Memory B cell (primary cell): Measurements from ENCODE around the gene SKP2.
A peak's percentile ranks its signal among the peaks of the same experiment; 100 is the strongest.
"Not testable (repeated sequence)": the region's sequence is repeated elsewhere in the genome, so short reads cannot be mapped to it uniquely, and the experiment has no call there.

Source experiments
- ATAC-seq: fragments of 150-1000 bp; cut with Tn5 transposase; 2 replicates; pipeline ENCODE4 v1.10.0; 2021; ENCODE audit warnings: low read depth, mild to moderate bottlenecking, moderate library complexity
- DNase-seq, 2 donors: peaks; one replicate each; pipeline ENCODE4 v3.0.0; 2022; ENCODE audit warnings: low spot score in 2 of 2
- H3K27ac Mint-ChIP-seq: one replicate; pipeline ENCODE4 v1.8.0; 2022; ENCODE audit warnings: mild to moderate bottlenecking, moderate library complexity, mixed read lengths
- H3K27me3 Mint-ChIP-seq: one replicate; pipeline ENCODE4 v1.8.0; 2022; ENCODE audit warnings: mixed read lengths
- H3K36me3 Mint-ChIP-seq: one replicate; pipeline ENCODE4 v1.8.0; 2022; ENCODE audit warnings: mild to moderate bottlenecking, mixed read lengths
- H3K4me1 Mint-ChIP-seq: one replicate; pipeline ENCODE4 v1.8.0; 2022; ENCODE audit warnings: mixed read lengths
- H3K4me3 Mint-ChIP-seq: one replicate; pipeline ENCODE4 v1.8.0; 2022; ENCODE audit warnings: mild to moderate bottlenecking, moderate library complexity, mixed read lengths
- H3K9me3 Mint-ChIP-seq: one replicate; pipeline ENCODE4 v1.8.0; 2022; ENCODE audit warnings: mixed read lengths

Gene SKP2

GRCh38 chr5:36151434-36152323, at the start of gene SKP2, which contains the start of gene LMBRD2:
Gene SKP2, plus strand, starts transcription at chr5:36152111. Its CDS starts 152 bp downstream, at chr5:36152263.
Gene LMBRD2, minus strand, starts transcription at chr5:36151887. Its CDS starts 8,538 bp downstream, at chr5:36143349.
- Mint-ChIP-seq H3K4me1 (peaks cover 32% of the 10 kb centered on the region), H3K9me3 (no peaks in the 10 kb centered on the region), H3K27ac (peak within 1 kb of the TSS; percentile 92), H3K36me3 (peaks cover 18% of the 10 kb centered on the region), H3K27me3 (no peaks in the 10 kb centered on the region), H3K4me3 (peak within 1 kb of the TSS; percentile 94)
- peak; percentile 97 for ATAC-seq
- peak; percentile 87 to 92 for DNase-seq

- no peak overlapping the region for H3K4me3 Mint-ChIP-seq
- no peaks in the 10 kb centered on the region for H3K4me1 Mint-ChIP-seq
- peaks cover 46% of the 10 kb centered on the region for H3K36me3 Mint-ChIP-seq
- no peak overlapping the region for H3K27ac Mint-ChIP-seq
- H3K9me3 Mint-ChIP-seq = no peaks in the 10 kb centered on the region
- no peak for ATAC-seq
- no peaks in the 10 kb centered on the region for H3K27me3 Mint-ChIP-seq
- DNase-seq = no peak
Observed at GRCh38 chr5:36105819-36106218, 46.1 kb upstream of the SKP2 start.

GRCh38 chr5:36108758-36109460, 43.0 kb upstream of the SKP2 start:
- no peak for DNase-seq
- Mint-ChIP-seq H3K4me1 (no peaks in the 10 kb centered on the region), H3K27ac (no peak overlapping the region), H3K36me3 (peaks cover 45% of the 10 kb centered on the region), H3K27me3 (no peaks in the 10 kb centered on the region), H3K9me3 (no peaks in the 10 kb centered on the region), H3K4me3 (no peak overlapping the region)
- no peak for ATAC-seq

- H3K27me3 Mint-ChIP-seq = no peaks in the 10 kb centered on the region
- H3K9me3 Mint-ChIP-seq = no peaks in the 10 kb centered on the region
- no peak for ATAC-seq
- no peak for DNase-seq
- H3K36me3 Mint-ChIP-seq = peaks cover 36% of the 10 kb centered on the region
- H3K27ac Mint-ChIP-seq = no peak overlapping the region
- no peaks in the 10 kb centered on the region for H3K4me1 Mint-ChIP-seq
- no peak overlapping the region for H3K4me3 Mint-ChIP-seq
Observed at GRCh38 chr5:36111238-36111637, 40.7 kb upstream of the SKP2 start.

GRCh38 chr5:36125868-36126267, 26.0 kb upstream of the SKP2 start:
- ATAC-seq = no peak
- H3K4me1 Mint-ChIP-seq = peaks cover 8% of the 10 kb centered on the region
- peaks cover 10% of the 10 kb centered on the region for H3K9me3 Mint-ChIP-seq
- H3K4me3 Mint-ChIP-seq = no peak overlapping the region
- H3K27ac Mint-ChIP-seq = no peak overlapping the region
- H3K27me3 Mint-ChIP-seq = no peaks in the 10 kb centered on the region
- no peak for DNase-seq
- H3K36me3 Mint-ChIP-seq = peaks cover 35% of the 10 kb centered on the region

GRCh38 chr5:36128795-36129194, 23.1 kb upstream of the SKP2 start:
- H3K27me3 Mint-ChIP-seq = no peaks in the 10 kb centered on the region
- H3K4me3 Mint-ChIP-seq = no peak overlapping the region
- H3K9me3 Mint-ChIP-seq = peaks cover 12% of the 10 kb centered on the region
- H3K4me1 Mint-ChIP-seq = peaks cover 8% of the 10 kb centered on the region
- peaks cover 45% of the 10 kb centered on the region for H3K36me3 Mint-ChIP-seq
- no peak overlapping the region for H3K27ac Mint-ChIP-seq
- DNase-seq (no peak), ATAC-seq (no peak)

GRCh38 chr5:36129666-36130065, 22.2 kb upstream of the SKP2 start:
- H3K4me1 Mint-ChIP-seq, ATAC-seq, DNase-seq, H3K4me3 Mint-ChIP-seq, H3K27ac Mint-ChIP-seq, H3K27me3 Mint-ChIP-seq: not testable (repeated sequence)
- peaks cover 46% of the 10 kb centered on the region for H3K36me3 Mint-ChIP-seq
- peaks cover 12% of the 10 kb centered on the region for H3K9me3 Mint-ChIP-seq

- not testable (repeated sequence) for H3K4me1 Mint-ChIP-seq, DNase-seq, H3K27me3 Mint-ChIP-seq, H3K27ac Mint-ChIP-seq, H3K4me3 Mint-ChIP-seq, ATAC-seq
- H3K36me3 Mint-ChIP-seq = peaks cover 52% of the 10 kb centered on the region
- H3K9me3 Mint-ChIP-seq = peaks cover 14% of the 10 kb centered on the region
Observed at GRCh38 chr5:36133009-36133408, 18.9 kb upstream of the SKP2 start.

GRCh38 chr5:36135988-36136387, 15.9 kb upstream of the SKP2 start:
- no peaks in the 10 kb centered on the region for H3K4me1 Mint-ChIP-seq

GRCh38 chr5:36136581-36136980, 15.3 kb upstream of the SKP2 start:
- H3K4me1 Mint-ChIP-seq = no peaks in the 10 kb centered on the region
- peaks cover 4% of the 10 kb centered on the region for H3K9me3 Mint-ChIP-seq
- no peaks in the 10 kb centered on the region for H3K27me3 Mint-ChIP-seq
- no peak overlapping the region for H3K4me3 Mint-ChIP-seq
- DNase-seq (no peak), ATAC-seq (no peak)
- no peak overlapping the region for H3K27ac Mint-ChIP-seq
- peaks cover 47% of the 10 kb centered on the region for H3K36me3 Mint-ChIP-seq

More at GRCh38 chr5:36135988-36136387, 15.9 kb upstream of the SKP2 start:
- Mint-ChIP-seq H3K4me3 (no peak overlapping the region), H3K9me3 (peaks cover 4% of the 10 kb centered on the region), H3K27ac (no peak overlapping the region), H3K36me3 (peaks cover 52% of the 10 kb centered on the region), H3K27me3 (no peaks in the 10 kb centered on the region)
- no peak for DNase-seq
- ATAC-seq = no peak

- H3K27ac Mint-ChIP-seq = no peak overlapping the region
- no peak for ATAC-seq
- no peak for DNase-seq
- H3K4me3 Mint-ChIP-seq = no peak overlapping the region
- H3K27me3 Mint-ChIP-seq = no peaks in the 10 kb centered on the region
- no peaks in the 10 kb centered on the region for H3K4me1 Mint-ChIP-seq
- H3K9me3 Mint-ChIP-seq = peaks cover 2% of the 10 kb centered on the region
- H3K36me3 Mint-ChIP-seq = peaks cover 40% of the 10 kb centered on the region
Observed at GRCh38 chr5:36138900-36139683, 12.8 kb upstream of the SKP2 start.

GRCh38 chr5:36145311-36145710, 6.6 kb upstream of the SKP2 start:
- no peak overlapping the region for H3K4me3 Mint-ChIP-seq
- no peaks in the 10 kb centered on the region for H3K27me3 Mint-ChIP-seq
- DNase-seq = no peak
- H3K36me3 Mint-ChIP-seq = peaks cover 6% of the 10 kb centered on the region
- H3K27ac Mint-ChIP-seq = no peak overlapping the region
- peaks cover 4% of the 10 kb centered on the region for H3K4me1 Mint-ChIP-seq
- no peak for ATAC-seq
- no peaks in the 10 kb centered on the region for H3K9me3 Mint-ChIP-seq

GRCh38 chr5:36146390-36146789, 5.5 kb upstream of the SKP2 start:
- no peaks in the 10 kb centered on the region for H3K27me3 Mint-ChIP-seq
- no peaks in the 10 kb centered on the region for H3K9me3 Mint-ChIP-seq

GRCh38 chr5:36147681-36148080, 4.2 kb upstream of the SKP2 start:
- Mint-ChIP-seq H3K4me3 (no peak overlapping the region), H3K27me3 (no peaks in the 10 kb centered on the region), H3K36me3 (no peaks in the 10 kb centered on the region), H3K9me3 (no peaks in the 10 kb centered on the region), H3K27ac (no peak overlapping the region), H3K4me1 (peaks cover 16% of the 10 kb centered on the region)
- no peak for DNase-seq
- ATAC-seq = no peak

More at GRCh38 chr5:36146390-36146789, 5.5 kb upstream of the SKP2 start:
- Mint-ChIP-seq H3K36me3 (no peaks in the 10 kb centered on the region), H3K27ac (no peak overlapping the region), H3K4me1 (peaks cover 9% of the 10 kb centered on the region), H3K4me3 (no peak overlapping the region)
- DNase-seq = no peak
- no peak for ATAC-seq
